Neutrophil (primary cell): ENCODE measurements around the gene DOCK11.

Experiments
- H3K27ac ChIP-seq: fragments of 200-600 bp; sonication (generic); 2 replicates; pipeline ENCODE4 v1.5.1; 2016; ENCODE audit warnings: mild to moderate bottlenecking, moderate library complexity
- H3K27me3 ChIP-seq: fragments of 200-600 bp; sonication (generic); 2 replicates; pipeline ENCODE4 v1.6.0; 2016; ENCODE audit warnings: mild to moderate bottlenecking
- H3K36me3 ChIP-seq: fragments of 200-600 bp; sonication (generic); 2 replicates; pipeline ENCODE4 v1.5.1; 2017
- H3K4me1 ChIP-seq, 2 experiments: fragments of 200-600 bp in 1 of 2; sonication (generic) in 1 of 2; 1 replicate in 1 of 2; 2 replicates in 1 of 2; pipeline versions ENCODE4 v1.5.1 to v1.6.1; 2013 to 2016; ENCODE audit warnings: low read depth in 1 of 2, low read length in 1 of 2, mild to moderate bottlenecking in 1 of 2, moderate library complexity in 1 of 2; ENCODE audit not compliant: control insufficient read depth in 1 of 2, insufficient read depth in 1 of 2
- H3K4me3 ChIP-seq, 2 experiments: fragments of 200-600 bp in 1 of 2; sonication (generic) in 1 of 2; 1 replicate in 1 of 2; 2 replicates in 1 of 2; pipeline ENCODE4 v1.5.1; 2013 to 2016; ENCODE audit warnings: low read depth in 1 of 2, low read length in 1 of 2, mild to moderate bottlenecking in 1 of 2, moderate library complexity in 1 of 2
- H3K9me3 ChIP-seq: fragments of 200-600 bp; sonication (generic); 2 replicates; pipeline ENCODE4 v1.5.1; 2016
- TF ChIP-seq, protein P1 (sequence below): fragments of 200-600 bp; sonication (generic); IDR thresholded peaks from 2 replicates; pipeline ENCODE4 v1.5.1; 2016; ENCODE audit warnings: antibody characterized with exemption

The DOCK11 gene

DNA sequence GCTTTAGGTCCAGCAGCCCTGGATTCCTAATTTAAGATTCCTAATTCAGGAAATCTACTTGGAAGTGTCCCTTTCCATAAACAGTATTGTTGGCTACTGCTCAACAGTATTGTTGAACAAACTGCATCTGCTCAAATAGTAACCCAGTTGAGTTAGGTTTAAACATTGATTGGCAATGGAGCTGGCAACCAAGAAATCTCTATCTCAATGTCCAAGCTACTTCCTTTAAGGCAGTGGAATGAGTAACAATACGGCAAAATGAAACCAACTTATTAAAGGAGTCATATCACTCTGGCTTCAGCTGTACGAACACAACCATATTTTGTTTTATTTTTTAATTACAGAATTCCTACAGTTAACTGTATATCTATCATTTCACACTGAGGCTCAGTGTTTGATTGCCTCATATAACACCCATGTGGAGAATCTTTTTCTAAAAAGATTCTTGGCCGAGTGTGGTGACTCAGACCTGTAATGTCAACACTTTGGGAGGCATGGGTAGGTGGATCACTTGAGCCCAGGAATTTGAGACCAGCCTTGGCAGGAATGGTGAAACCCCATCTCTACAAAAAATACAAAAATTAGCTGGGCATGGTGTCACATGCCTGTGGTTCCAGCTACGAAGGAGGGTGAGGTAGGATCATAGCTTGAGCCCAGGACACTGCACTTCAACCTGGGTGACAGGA, 160.1 kb downstream of the DOCK11 start:
- H3K4me3 ChIP-seq, result no peak overlapping the region
- H3K27me3 ChIP-seq, result no peaks in the 10 kb centered on the region
- no peaks in the 10 kb centered on the region for H3K9me3 ChIP-seq
- no peak overlapping the region for H3K27ac ChIP-seq
- no peaks in the 10 kb centered on the region for H3K4me1 ChIP-seq
- H3K36me3 ChIP-seq, result peaks cover 80% of the 10 kb centered on the region
- TF ChIP-seq, protein P1, sequence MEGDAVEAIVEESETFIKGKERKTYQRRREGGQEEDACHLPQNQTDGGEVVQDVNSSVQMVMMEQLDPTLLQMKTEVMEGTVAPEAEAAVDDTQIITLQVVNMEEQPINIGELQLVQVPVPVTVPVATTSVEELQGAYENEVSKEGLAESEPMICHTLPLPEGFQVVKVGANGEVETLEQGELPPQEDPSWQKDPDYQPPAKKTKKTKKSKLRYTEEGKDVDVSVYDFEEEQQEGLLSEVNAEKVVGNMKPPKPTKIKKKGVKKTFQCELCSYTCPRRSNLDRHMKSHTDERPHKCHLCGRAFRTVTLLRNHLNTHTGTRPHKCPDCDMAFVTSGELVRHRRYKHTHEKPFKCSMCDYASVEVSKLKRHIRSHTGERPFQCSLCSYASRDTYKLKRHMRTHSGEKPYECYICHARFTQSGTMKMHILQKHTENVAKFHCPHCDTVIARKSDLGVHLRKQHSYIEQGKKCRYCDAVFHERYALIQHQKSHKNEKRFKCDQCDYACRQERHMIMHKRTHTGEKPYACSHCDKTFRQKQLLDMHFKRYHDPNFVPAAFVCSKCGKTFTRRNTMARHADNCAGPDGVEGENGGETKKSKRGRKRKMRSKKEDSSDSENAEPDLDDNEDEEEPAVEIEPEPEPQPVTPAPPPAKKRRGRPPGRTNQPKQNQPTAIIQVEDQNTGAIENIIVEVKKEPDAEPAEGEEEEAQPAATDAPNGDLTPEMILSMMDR, result no peak

DNA sequence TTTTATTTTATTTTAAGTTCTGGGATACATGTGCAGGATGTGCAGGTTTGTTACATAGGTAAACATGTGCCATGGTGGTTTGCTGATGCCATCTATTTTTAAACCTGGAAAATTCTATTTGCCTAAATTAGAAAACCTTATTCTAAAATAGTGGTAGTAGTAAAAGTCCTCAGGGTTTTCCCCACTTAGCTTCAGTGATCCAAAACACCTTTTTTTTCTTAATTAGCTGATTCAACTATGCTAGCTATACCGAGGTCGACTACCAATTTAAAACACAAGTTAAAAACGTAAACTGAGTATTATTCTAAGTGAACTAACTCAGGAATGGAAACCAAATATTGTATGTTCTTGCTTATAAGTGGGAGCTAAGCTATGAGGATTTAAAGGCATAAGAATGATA, 161.8 kb downstream of the DOCK11 start:
- TF ChIP-seq, protein P1, result no peak
- Histone ChIP-seq H3K9me3 (no peaks in the 10 kb centered on the region), H3K36me3 (peaks cover 68% of the 10 kb centered on the region), H3K4me3 (no peak overlapping the region), H3K4me1 (no peaks in the 10 kb centered on the region), H3K27ac (no peak overlapping the region), H3K27me3 (no peaks in the 10 kb centered on the region)

DNA sequence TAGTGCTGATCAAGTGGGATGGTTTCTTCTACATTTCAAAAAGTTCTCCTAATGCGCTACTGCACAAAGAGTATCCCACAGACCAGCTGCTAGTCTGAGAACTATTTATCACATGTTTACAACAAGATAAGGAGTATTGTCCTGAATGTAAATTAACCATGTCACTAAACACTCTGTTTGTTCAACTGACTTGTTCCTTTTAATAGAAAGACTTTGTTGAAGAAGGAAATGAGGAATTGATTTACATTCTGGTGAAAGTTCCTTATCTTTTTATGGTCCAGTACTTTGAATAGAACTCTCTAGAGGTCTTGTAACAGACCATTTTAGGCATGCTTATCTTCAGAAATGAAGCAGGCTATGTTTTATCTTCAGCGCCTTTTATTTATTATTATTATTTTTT, 164.5 kb downstream of the DOCK11 start:
- Histone ChIP-seq H3K27ac (no peak overlapping the region), H3K9me3 (no peaks in the 10 kb centered on the region), H3K4me1 (no peaks in the 10 kb centered on the region), H3K36me3 (peaks cover 67% of the 10 kb centered on the region), H3K4me3 (no peak overlapping the region), H3K27me3 (no peaks in the 10 kb centered on the region)
- TF ChIP-seq, protein P1, result no peak

DNA sequence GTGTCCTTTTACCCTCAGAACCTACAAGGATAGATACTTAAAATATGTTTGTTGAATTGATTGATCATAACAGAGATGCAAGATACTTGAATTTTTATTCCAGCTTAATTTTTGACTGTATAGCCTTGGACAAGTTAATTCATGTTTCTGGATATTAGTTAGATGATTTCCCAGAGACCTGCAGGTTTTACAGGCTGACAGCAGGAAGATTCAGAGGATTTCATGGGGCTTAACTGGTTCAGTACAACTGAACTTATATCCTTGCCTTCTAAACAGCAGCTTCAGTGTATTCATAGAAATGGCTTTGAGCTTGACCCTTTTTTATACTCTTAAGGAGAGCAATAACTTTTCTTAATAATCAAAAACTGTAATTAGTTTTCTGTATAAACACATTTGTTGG, 169.6 kb downstream of the DOCK11 start:
- Histone ChIP-seq H3K4me3 (no peak overlapping the region), H3K4me1 (no peaks in the 10 kb centered on the region), H3K27ac (no peak overlapping the region), H3K36me3 (peaks cover 47% of the 10 kb centered on the region), H3K27me3 (no peaks in the 10 kb centered on the region), H3K9me3 (no peaks in the 10 kb centered on the region)
- TF ChIP-seq, protein P1, result no peak

DNA sequence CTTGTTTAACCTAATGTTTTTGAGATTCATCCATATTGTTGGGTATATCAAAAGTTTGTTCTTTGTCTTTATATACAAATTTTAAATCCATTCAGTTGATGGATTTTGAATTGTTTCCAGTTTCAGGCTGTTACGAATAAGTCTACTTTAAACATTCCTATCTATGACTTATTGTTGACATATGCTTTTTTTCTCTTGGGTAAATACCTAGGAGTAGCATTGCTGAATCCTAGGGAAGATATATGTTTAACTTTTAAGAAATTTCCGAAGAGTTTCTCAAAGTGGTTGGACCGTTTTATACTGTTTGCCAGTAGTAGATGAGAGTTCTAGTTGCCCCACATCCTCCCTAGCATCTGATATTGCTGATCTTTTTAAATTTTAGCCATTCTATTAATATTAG, 170.9 kb downstream of the DOCK11 start:
- Histone ChIP-seq H3K9me3 (no peaks in the 10 kb centered on the region), H3K4me1 (no peaks in the 10 kb centered on the region), H3K27ac (no peak overlapping the region), H3K4me3 (no peak overlapping the region), H3K27me3 (no peaks in the 10 kb centered on the region), H3K36me3 (peaks cover 58% of the 10 kb centered on the region)
- TF ChIP-seq, protein P1, result no peak
